H54 (cell line): Measurements from ENCODE around the gene VAV2.
A peak's percentile ranks its signal among the peaks of the same experiment; 100 is the strongest.

Source experiments
- DNase-seq: peaks from one replicate; pipeline ENCODE4 v3.0.0; 2011; ENCODE audit warnings: low spot score, mixed read lengths; ENCODE audit not compliant: insufficient read length
- FAIRE-seq: peaks from 3 replicates; lab custom pipeline; 2011; peaks lifted over from hg19 to GRCh38; lab: Jason Lieb, UNC
- POLR2A ChIP-seq: IDR thresholded peaks from 2 replicates; pipeline ENCODE4 v1.6.1; 2011; ENCODE audit warnings: low read depth, mild to moderate bottlenecking, low read length

VAV2 gene

GRCh38 chr9:133891741-133892140 is 100.4 kb downstream of the VAV2 start:
- DNase-seq (no peak), FAIRE-seq (no peak)
- TF ChIP-seq POLR2A = no peak

- no peak for FAIRE-seq
- no peak for TF ChIP-seq POLR2A
- no peak for DNase-seq
Observed at GRCh38 chr9:133890583-133890982, 101.5 kb downstream of the VAV2 start.

- TF ChIP-seq POLR2A = no peak
- DNase-seq = peak; percentile 93
- FAIRE-seq = peak; percentile 82
Observed at GRCh38 chr9:133889584-133890301, 102.4 kb downstream of the VAV2 start.

- no peak for TF ChIP-seq POLR2A
- DNase-seq (no peak), FAIRE-seq (no peak)
Observed at GRCh38 chr9:133888809-133889491, 103.2 kb downstream of the VAV2 start.

DNA sequence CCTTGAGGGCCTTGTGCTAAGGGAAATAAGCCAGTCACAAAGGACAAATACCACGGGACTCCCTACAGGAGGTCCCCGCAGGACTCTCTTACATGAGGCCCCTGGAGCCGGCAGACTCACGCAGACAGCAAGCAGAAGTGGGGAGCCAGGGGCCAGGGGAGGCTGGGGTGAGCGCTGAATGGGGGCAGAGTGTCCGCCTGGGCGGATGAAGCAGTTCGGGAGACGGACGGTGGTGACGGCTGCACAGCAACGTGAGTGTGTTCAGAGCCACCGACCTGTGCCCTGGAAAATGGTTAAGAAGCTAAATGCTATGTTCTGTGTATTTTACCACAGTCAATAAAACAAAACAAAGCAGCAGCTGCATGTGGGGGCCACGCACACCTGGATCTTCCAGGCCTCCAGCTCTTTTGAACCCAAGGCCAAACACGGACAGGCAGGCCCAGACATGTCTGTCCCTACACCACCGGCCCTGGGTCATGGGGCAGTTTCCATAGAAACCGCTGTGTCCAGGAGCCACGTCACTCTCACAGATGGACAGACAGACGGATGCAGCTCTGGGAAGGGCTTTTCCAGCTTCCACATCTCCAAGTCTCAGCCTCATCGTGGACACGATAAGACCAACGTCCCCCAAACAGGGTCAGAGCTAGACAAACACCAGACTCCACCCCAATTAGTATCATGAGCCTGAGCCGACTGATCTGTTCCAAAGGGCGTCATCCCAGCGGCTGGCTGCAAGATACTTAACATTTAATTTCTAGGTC is 103.9 kb downstream of the VAV2 start:
- DNase-seq = no peak

GRCh38 chr9:133887540-133888047 is 104.5 kb downstream of the VAV2 start:
- FAIRE-seq (no peak), DNase-seq (no peak)

More for the DNA sequence above, 103.9 kb downstream of the VAV2 start:
- FAIRE-seq = no peak
- no peak for TF ChIP-seq POLR2A

GRCh38 chr9:133886563-133887501 is 105.3 kb downstream of the VAV2 start:
- TF ChIP-seq POLR2A = no peak
- no peak for DNase-seq

More at GRCh38 chr9:133887540-133888047, 104.5 kb downstream of the VAV2 start:
- TF ChIP-seq POLR2A = no peak

DNA sequence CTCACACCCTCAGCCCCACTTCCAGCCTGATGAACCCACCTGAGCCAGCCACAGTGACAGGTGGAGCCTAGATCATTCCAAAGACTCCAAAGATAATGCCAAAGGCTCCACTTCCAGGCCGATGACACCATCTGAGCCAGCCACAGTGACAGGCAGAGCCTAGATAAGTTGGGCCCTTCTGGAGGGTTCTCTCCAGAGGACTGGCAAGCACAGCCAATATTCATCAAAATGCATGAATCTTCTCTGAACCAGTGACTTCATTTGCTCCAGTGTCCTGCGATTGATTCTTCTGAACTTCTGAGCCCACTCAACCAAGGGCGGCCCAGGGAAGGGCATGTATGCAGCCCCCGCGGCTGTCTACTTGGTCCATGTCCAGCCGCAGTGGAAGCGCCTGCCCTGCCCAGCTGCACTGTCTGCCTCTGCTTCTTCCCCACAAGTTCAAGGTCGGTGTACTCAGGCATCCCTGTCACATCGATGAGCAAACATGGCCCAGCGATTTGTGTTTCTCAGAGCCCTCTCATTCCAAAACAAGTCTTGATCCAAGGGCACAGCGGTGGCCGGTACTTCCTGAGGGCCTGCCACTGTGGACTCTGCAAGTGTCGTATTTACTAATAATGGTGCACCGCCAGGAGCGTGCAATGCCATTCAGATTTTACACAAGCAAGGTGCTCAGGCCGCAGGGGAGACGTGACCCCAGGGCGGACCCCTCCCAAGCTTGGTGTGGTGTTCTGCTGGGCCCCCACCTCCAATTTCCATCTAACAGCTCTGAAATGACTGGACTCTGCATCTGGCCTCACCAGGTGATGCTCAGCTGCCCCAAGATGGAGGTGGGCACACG is 107.0 kb downstream of the VAV2 start:
- DNase-seq = no peak
- no peak for TF ChIP-seq POLR2A
- no peak for FAIRE-seq

More at GRCh38 chr9:133886563-133887501, 105.3 kb downstream of the VAV2 start:
- FAIRE-seq = no peak

GRCh38 chr9:133882849-133883755 is 109.0 kb downstream of the VAV2 start:
- no peak for TF ChIP-seq POLR2A
- no peak for DNase-seq
- FAIRE-seq = no peak

DNA sequence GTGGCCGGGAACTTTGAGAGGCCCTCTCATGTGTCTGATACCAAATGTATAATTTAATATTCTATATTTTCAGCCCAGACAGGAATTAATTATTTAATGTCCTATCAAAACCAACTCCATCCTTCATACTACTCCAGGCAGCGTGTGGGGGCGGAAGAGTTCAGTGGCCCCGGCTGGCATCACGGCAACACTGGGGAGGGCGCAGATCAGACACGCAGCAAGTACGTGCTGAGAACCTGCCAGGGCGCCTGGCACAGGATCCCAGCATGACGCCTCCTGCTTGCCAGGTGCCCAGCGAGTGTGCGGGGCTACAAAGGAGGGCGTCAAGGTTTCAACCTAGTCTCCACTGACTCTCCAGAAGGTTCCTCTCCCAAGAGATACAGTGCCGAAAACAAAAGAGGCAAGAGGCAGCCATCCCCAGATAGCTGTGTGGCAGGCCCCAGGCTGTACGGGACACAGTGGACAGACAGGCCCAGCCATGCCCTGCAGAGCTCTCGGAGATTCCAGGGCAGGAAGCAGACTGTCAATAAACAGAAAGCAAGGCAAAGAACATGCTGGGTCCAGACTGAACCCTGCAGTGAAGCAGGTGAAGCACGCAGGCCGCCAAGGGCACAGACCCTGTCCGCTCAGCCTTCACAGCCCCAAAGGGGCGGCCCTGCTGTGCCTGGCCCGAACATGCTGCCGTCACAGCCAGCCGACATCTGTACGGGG is 110.3 kb downstream of the VAV2 start:
- DNase-seq (no peak), FAIRE-seq (no peak)
- TF ChIP-seq POLR2A = no peak
